Activated CD8-positive, alpha-beta memory T cell treated with anti-CD3 and anti-CD28 coated beads for 4 hours (primary cell): Measurements from ENCODE around the gene MRPL53.

Source experiments
- DNase-seq, 2 donors: peaks; one replicate each; pipeline ENCODE4 v3.0.0-alpha.2; 2020; ENCODE audit warnings: low read depth in 2 of 2

MRPL53 gene

DNA sequence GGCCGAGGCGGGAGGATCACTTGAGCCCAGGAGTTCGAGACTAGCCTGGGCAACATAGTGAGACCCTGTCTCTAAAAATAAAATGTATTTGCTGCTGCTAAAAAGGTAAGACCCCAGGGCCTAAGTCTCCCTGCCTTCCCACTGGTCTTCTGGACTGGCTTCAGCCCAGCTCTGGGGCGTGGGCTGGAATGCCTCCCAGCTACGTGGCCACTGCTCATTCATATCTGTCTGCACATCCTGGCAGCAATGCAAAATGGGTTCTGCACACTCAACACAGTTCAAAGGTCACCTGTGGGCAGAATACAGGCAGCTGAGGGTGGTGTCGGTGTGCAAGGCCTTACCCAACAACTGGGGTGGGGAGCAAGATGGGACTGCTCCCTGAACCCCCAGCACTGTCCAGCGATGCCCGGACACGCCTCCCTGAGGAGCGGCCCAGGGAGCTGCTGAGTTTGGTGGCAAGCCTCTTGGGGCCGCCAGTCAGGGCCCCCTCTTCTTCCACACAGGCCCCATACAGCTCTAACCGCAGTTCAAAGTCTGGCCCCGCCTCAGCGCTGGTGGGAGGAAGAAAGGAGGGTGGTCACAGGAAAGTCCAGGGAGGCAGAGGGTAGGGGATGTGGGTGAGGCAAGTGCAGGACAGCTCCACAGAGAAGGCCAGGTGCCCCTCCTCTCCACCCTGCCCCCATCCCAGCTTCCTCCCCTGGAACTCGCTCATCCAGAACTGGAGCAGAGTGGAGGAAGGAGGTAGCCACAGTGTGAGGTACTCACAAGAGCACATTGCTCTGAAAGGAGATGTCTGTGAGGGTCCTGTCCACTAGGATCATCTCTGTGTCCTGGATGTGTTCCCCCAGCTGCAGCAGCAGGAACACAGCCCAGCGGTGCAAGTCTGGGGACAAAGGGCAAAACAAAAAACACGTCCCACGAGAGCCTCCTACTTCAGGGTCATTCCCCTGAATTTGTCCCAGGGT is 42.7 kb downstream of the MRPL53 start:
- no peak for DNase-seq

GRCh38 chr2:74428675-74429074 is 43.8 kb downstream of the MRPL53 start:
- no peak for DNase-seq

GRCh38 chr2:74427551-74427950 is 44.9 kb downstream of the MRPL53 start:
- DNase-seq: no peak

DNA sequence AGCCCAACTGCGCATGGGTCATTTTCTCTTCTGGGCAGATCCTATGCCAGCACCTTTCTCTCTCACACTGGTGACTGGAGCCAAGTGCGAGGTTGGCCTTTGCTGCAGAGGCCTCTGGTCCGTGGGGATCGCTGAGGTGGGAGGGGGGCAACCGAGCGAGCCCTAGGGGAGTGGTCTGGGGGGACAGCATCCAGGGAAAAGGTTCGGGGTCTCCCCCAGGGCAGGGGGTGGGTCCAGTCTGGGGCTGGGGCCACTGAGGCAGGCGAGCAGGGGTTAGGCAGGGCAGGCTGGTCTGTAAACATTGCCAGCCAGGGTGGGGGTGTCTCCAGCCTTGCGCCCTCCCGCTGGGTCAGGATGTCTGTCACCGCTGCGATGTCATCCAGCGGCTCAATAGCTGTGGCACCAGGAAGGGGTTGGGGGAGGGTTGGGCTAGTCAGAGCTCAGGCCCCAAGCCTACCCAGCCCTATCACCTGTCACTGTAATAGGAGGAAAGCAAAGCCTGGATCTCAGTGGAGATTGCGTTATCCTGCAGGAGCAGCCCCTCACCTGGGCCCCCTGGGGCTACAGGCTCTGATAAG is 46.2 kb downstream of the MRPL53 start:
- no peak for DNase-seq

- DNase-seq: no peak
Observed at GRCh38 chr2:74425523-74425922, 47.0 kb downstream of the MRPL53 start.

GRCh38 chr2:74424995-74425406 is 47.5 kb downstream of the MRPL53 start:
- DNase-seq: no peak

DNA sequence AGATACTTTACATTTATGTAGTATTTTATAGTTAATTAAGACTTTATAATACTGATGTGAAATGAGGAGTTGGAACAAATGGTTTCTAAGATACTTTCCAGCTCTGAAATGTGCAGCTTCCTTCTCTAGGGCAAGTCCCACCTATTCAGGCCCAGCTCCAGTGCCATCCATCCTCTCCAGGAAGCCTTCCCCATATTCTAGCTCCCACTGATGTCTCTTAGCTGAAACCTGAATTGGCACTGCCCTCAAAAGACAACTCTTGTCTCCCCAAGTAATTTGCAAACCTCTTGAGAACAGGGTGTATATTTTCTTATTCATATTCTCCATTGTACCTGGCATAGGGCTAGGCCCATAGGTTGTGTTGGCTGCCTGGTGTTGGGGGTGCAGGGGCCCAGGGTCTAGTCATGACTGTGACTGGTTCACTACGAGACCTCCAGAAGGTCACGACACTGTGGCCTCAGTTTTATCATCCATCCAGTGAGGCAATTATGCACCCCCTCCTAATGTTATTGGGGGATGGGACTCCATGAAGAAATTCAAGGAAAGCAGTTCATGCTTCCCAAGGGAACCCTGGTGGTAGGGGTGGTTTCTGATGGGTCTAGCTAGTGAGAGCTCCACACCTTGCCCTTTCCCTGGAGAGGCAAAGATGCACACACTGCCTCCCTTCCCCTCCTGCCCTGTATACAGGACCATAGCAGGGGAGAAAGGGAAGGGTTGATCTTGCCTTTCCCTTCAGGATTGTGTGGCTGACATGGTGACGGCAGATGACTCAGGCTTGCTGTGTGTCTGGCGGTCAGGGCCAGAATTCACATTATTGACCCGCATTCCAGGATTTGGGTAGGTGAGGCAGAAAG is 48.1 kb downstream of the MRPL53 start:
- DNase-seq: no peak

DNA sequence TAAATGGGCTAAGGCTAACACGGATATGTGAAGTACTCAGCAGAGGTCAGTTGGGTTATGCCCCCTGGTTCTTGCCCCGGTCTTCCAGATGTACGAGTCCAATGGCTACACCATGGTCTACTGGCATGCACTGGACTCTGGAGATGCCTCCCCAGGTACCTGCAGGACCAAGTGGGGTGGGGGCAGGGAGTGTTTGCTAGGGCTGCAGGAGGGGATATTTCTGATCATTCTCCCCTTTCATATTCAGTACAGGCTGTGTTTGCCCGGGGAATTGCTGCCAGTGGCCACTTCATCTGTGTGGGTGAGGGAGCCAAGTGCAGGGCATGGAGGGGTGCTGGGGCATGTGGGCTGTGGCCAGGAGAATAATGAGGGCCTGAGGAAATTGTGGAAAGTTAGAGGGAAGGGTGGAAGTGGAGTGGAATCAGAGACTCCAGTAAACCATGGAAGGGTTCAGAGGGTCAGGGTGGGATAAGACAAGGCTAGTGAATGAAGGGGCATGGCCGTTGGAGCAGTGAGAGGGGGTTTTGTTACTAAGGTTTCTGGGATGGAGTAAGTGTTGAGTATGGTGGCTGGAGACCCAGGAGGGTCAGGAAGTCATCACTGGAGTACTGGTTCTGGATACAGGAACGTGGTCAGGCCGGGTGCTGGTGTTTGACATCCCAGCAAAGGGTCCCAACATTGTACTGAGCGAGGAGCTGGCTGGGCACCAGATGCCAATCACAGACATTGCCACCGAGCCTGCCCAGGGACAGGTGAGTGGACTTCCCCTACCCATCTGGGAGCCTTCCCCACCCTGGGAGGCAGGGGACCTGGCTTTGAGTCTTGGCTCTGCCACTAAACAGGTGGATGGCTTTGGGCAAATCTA is 49.0 kb downstream of the MRPL53 start:
- no peak for DNase-seq
